HL-60 (cell line): ENCODE measurements around the gene STMP1.

ENCODE experiments used
- CTCF ChIP-seq: IDR thresholded peaks from one replicate; pipeline ENCODE4 v1.5.1; 2011; ENCODE audit warnings: low read length, control low read depth, inconsistent platforms; ENCODE audit not compliant: insufficient read depth
- POLR2AphosphoS5 ChIP-seq: IDR thresholded peaks from 2 replicates; pipeline ENCODE4 v1.6.1; 2012; ENCODE audit warnings: low read depth
- REST ChIP-seq: IDR thresholded peaks from 2 replicates; pipeline ENCODE4 v1.6.1; 2012; ENCODE audit warnings: low read depth; ENCODE audit not compliant: insufficient replicate concordance

GRCh38 chr7:135673360-135673706 is 11.0 kb downstream of the STMP1 start:
- TF ChIP-seq CTCF (no peak), POLR2AphosphoS5 (no peak), REST (no peak)
